GM19455 (cell line): ENCODE measurements around the gene S100A8.
"Not testable (repeated sequence)": the region's sequence is repeated elsewhere in the genome, so short reads cannot be mapped to it uniquely, and the experiment has no call there.

Experiments
- ATAC-seq: cut with Tn5 transposase; IDR thresholded peaks from one replicate; pipeline ENCODE4 v1.9.1; 2021; ENCODE audit not compliant: unreplicated experiment

Gene S100A8

GRCh38 chr1:153417136-153417888 lies 26.4 kb upstream of the S100A8 start:
- no peak for ATAC-seq

- no peak for ATAC-seq
These were observed 25.1 kb upstream of the S100A8 start, which contains the start of gene S100A7A for GRCh38 chr1:153415850-153416570. TSS of gene S100A7A (plus strand) at chr1:153416520. CDS start at chr1:153418083, 1,563 bp downstream.

- not testable (repeated sequence) for ATAC-seq
These were observed 23.1 kb upstream of the S100A8 start for GRCh38 chr1:153413961-153414360.

- ATAC-seq = not testable (repeated sequence)
These were observed 16.4 kb upstream of the S100A8 start for GRCh38 chr1:153407274-153407673.

GRCh38 chr1:153405825-153406599 lies 15.1 kb upstream of the S100A8 start:
- not testable (repeated sequence) for ATAC-seq

- ATAC-seq = no peak
These were observed 13.9 kb upstream of the S100A8 start for GRCh38 chr1:153404768-153405167.

GRCh38 chr1:153404086-153404635 lies 13.3 kb upstream of the S100A8 start:
- ATAC-seq = no peak

- no peak for ATAC-seq
These were observed 12.7 kb upstream of the S100A8 start for GRCh38 chr1:153403421-153404085.

GRCh38 chr1:153402226-153402625 lies 11.4 kb upstream of the S100A8 start:
- no peak for ATAC-seq

GRCh38 chr1:153401461-153401860 lies 10.6 kb upstream of the S100A8 start:
- no peak for ATAC-seq

- no peak for ATAC-seq
These were observed 9.4 kb upstream of the S100A8 start for GRCh38 chr1:153400244-153400643.

GRCh38 chr1:153399401-153400055 lies 8.7 kb upstream of the S100A8 start:
- no peak for ATAC-seq

GRCh38 chr1:153397924-153398651 lies 7.2 kb upstream of the S100A8 start:
- ATAC-seq = no peak

- ATAC-seq = no peak
These were observed 6.4 kb upstream of the S100A8 start for GRCh38 chr1:153397051-153397923.

GRCh38 chr1:153396461-153396860 lies 5.6 kb upstream of the S100A8 start:
- ATAC-seq = no peak

GRCh38 chr1:153395776-153396175 lies 4.9 kb upstream of the S100A8 start:
- no peak for ATAC-seq

GRCh38 chr1:153395136-153395685 lies 4.3 kb upstream of the S100A8 start:
- no peak for ATAC-seq

GRCh38 chr1:153394391-153394790 lies 3.5 kb upstream of the S100A8 start:
- no peak for ATAC-seq
